GM12891 (cell line): ENCODE data around the gene DAB1.

ENCODE experiments used
- PAX5 ChIP-seq: IDR thresholded peaks from 2 replicates; pipeline ENCODE4 v1.6.1; 2011; ENCODE audit warnings: low read length, moderate library complexity, mild to moderate bottlenecking; ENCODE audit not compliant: insufficient read depth, severe bottlenecking
- POLR2A ChIP-seq: IDR thresholded peaks from 2 replicates; pipeline ENCODE4 v1.6.1; 2011; ENCODE audit warnings: low read depth, low read length, control low read depth
- POLR2AphosphoS5 ChIP-seq: IDR thresholded peaks from 2 replicates; pipeline ENCODE4 v1.6.1; 2011; ENCODE audit warnings: low read depth, low read length, control low read depth
- SPI1 ChIP-seq: IDR thresholded peaks from 2 replicates; pipeline ENCODE4 v1.6.1; 2011; ENCODE audit warnings: low read depth, low read length, control low read depth

DNA sequence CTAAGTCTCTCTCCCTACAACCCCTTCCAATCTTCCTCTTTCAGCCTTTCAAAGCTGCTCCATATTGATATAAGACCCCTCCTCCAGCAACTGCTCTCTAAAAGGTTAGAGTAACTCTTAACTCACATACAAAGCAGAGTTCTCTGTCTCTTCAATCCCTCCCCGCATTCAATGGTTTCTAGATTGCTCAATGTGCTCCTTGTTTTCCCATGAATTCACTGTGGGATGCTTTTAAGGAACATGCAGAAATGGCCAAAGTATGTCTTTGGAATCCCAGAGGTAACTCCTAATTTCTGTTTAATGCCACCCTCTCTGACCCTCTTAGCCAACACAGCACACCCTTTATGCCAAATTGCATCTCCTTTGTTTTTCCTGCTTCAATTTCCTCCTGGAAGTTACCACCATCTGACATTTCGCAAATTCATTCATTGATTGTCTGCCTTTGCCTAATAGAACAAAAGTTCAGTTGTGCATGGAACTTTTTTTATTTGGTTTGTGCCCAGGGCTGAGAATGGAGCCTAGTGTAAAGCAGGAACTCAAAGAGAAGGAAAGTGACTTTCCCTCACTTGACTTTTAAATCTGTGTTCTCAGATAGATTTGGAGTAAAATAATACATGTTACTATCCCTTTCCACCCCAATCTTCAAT is 285.3 kb downstream of the DAB1 start:
- TF ChIP-seq PAX5 (no peak), POLR2A (no peak), POLR2AphosphoS5 (no peak), SPI1 (no peak)
